CD14-positive monocyte (primary cell): ENCODE results near the gene ADGRL3. TPM values are rescaled to one million over a fixed set of nuclear protein-coding genes. Genes with fewer than 3 reads are reported as not detected.

ENCODE experiments used
- DNase-seq, 3 donors: peaks; one replicate each; pipeline ENCODE4 v3.0.0-alpha.2; 2011 to 2022
- H2AFZ ChIP-seq: 2 replicates; pipeline ENCODE4 v1.6.0; 2012; ENCODE audit warnings: mild to moderate bottlenecking, low read depth, low read length, inconsistent platforms; ENCODE audit not compliant: insufficient read depth, poor library complexity, severe bottlenecking
- H3K27ac ChIP-seq, 2 donors: 1 replicate in 1 of 2; 2 replicates in 1 of 2; pipeline ENCODE4 v1.5.1; 2012 to 2013; ENCODE audit warnings: low read length in 2 of 2, control low read depth in 1 of 2, inconsistent platforms in 1 of 2, low read depth in 1 of 2, mild to moderate bottlenecking in 1 of 2
- H3K27me3 ChIP-seq, 2 donors: one replicate each; pipeline versions ENCODE4 v1.6.0 to v1.6.1; 2011 to 2013; ENCODE audit warnings: low read length in 2 of 2; ENCODE audit not compliant: control insufficient read depth in 2 of 2, insufficient read depth in 2 of 2
- H3K36me3 ChIP-seq, 2 donors: replicated peaks in 1 of 2; 1 replicate in 1 of 2; 2 replicates in 1 of 2; pipeline versions ENCODE4 v1.5.1 to v1.6.1; 2012 to 2013; ENCODE audit warnings: low read length in 2 of 2, control low read depth in 1 of 2, inconsistent platforms in 1 of 2, mild to moderate bottlenecking in 1 of 2; ENCODE audit not compliant: insufficient read depth in 2 of 2, control insufficient read depth in 1 of 2
- H3K4me1 ChIP-seq, 2 donors: 1 replicate in 1 of 2; 2 replicates in 1 of 2; pipeline versions ENCODE4 v1.5.1 to v1.6.1; 2012 to 2013; ENCODE audit warnings: low read length in 2 of 2, control low read depth in 1 of 2, inconsistent platforms in 1 of 2, mild to moderate bottlenecking in 1 of 2, moderate library complexity in 1 of 2; ENCODE audit not compliant: insufficient read depth in 2 of 2, control insufficient read depth in 1 of 2
- H3K4me2 ChIP-seq: replicated peaks from 2 replicates; pipeline ENCODE3; 2012; ENCODE audit warnings: low read length, moderate library complexity, mild to moderate bottlenecking; ENCODE audit not compliant: poor library complexity, severe bottlenecking; ENCODE audit errors: extremely low read depth
- H3K4me3 ChIP-seq, 3 experiments: fragments of 200-600 bp in 1 of 3; sonication (generic) in 1 of 3; replicated peaks in 1 of 3; 1 replicate in 2 of 3; 2 replicates in 1 of 3; pipeline ENCODE4 v1.5.1; 2011 to 2013; ENCODE audit warnings: low read length in 3 of 3, mild to moderate bottlenecking in 3 of 3, control low read depth in 2 of 3, low read depth in 2 of 3, inconsistent platforms in 1 of 3, moderate library complexity in 1 of 3
- H3K79me2 ChIP-seq: 2 replicates; pipeline ENCODE4 v1.6.0; 2012; ENCODE audit warnings: mild to moderate bottlenecking, control low read depth, inconsistent platforms, low read length, moderate library complexity; ENCODE audit not compliant: insufficient read depth
- H3K9ac ChIP-seq: 2 replicates; pipeline ENCODE4 v1.6.0; 2017; ENCODE audit warnings: low read length, mild to moderate bottlenecking; ENCODE audit not compliant: insufficient read depth, poor library complexity, severe bottlenecking
- H3K9me3 ChIP-seq, 2 donors: replicated peaks in 1 of 2; 1 replicate in 1 of 2; 2 replicates in 1 of 2; pipeline versions ENCODE4 v1.5.1 to v1.6.1; 2012 to 2013; ENCODE audit warnings: low read length in 2 of 2, control low read depth in 1 of 2; ENCODE audit not compliant: control insufficient read depth in 1 of 2, insufficient read depth in 1 of 2
- H4K20me1 ChIP-seq: 2 replicates; pipeline ENCODE4 v1.6.0; 2012; ENCODE audit warnings: mild to moderate bottlenecking, low read length, control low read depth, moderate library complexity; ENCODE audit not compliant: insufficient read depth
- H3K27ac Mint-ChIP-seq, 7 donors: one replicate each; pipeline ENCODE4 v1.8.0; 2020; ENCODE audit warnings: mild to moderate bottlenecking in 7 of 7, mixed read lengths in 7 of 7, moderate library complexity in 6 of 7, inconsistent platforms in 2 of 7
- H3K27me3 Mint-ChIP-seq, 3 donors: one replicate each; pipeline ENCODE4 v1.8.0; 2021 to 2022; ENCODE audit warnings: low read depth in 3 of 3, mild to moderate bottlenecking in 3 of 3, mixed read lengths in 3 of 3, moderate library complexity in 3 of 3, inconsistent platforms in 1 of 3
- H3K36me3 Mint-ChIP-seq, 2 donors: one replicate each; pipeline ENCODE4 v1.8.0; 2020; ENCODE audit warnings: mixed read lengths in 2 of 2, inconsistent platforms in 1 of 2, mild to moderate bottlenecking in 1 of 2
- H3K4me1 Mint-ChIP-seq: one replicate; pipeline ENCODE4 v1.8.0; 2020; ENCODE audit warnings: mild to moderate bottlenecking, mixed read lengths
- H3K4me3 Mint-ChIP-seq, 2 donors: one replicate each; pipeline ENCODE4 v1.8.0; 2020; ENCODE audit warnings: mild to moderate bottlenecking in 2 of 2, mixed read lengths in 2 of 2, moderate library complexity in 1 of 2
- H3K9me3 Mint-ChIP-seq, 7 donors: one replicate each; pipeline ENCODE4 v1.8.0; 2020 to 2022; ENCODE audit warnings: mixed read lengths in 7 of 7, mild to moderate bottlenecking in 6 of 7, moderate library complexity in 6 of 7, inconsistent platforms in 2 of 7
- CTCF ChIP-seq: fragments of 200-600 bp; IDR thresholded peaks from one replicate; pipeline ENCODE4 v1.8.0; 2022; ENCODE audit warnings: antibody characterized with exemption, mild to moderate bottlenecking
- WGBS: methylation state at CpG from one replicate; pipeline ENCODE4 v1.1.5; 2013; ENCODE audit warnings: missing lambda C conversion rate; ENCODE audit not compliant: insufficient coverage; 5-methylcytosine and 5-hydroxymethylcytosine counted together
- intact Hi-C, 2 donors: fragments of 100-400 bp; cut with micrococcal nuclease; formaldehyde crosslinking; loops; one replicate each; pipeline versions ENCODE4 v1.15.0 to v1.15.1; 2023
- polyA plus RNA-seq, 3 donors: library from polyadenylated mRNA; depleted of rRNA in 1 of 3; unstranded in 2 of 3; stranded (reverse) in 1 of 3; fragments of 300-500 nt in 2 of 3; fragments of >200 nt in 1 of 3; fragmentation: Illumina TruSeq in 2 of 3; gene quantifications; 1 replicate in 2 of 3; 2 replicates in 1 of 3; pipeline ENCODE4 v1.2.3, GENCODE V29; 2012 to 2021

The ADGRL3 gene
- polyA plus RNA-seq, 3 donors = not detected

- Histone ChIP-seq H3K4me3 (no peak overlapping the region), H3K27me3 (no peaks in the 10 kb centered on the region), H3K4me2 (no peak overlapping the region), H4K20me1 (no peaks in the 10 kb centered on the region), H2AFZ (no peak overlapping the region), H3K9me3 (no peaks in the 10 kb centered on the region), H3K79me2 (no peaks in the 10 kb centered on the region), H3K36me3 (no peaks in the 10 kb centered on the region), H3K27ac (no peak overlapping the region), H3K4me1 (no peaks in the 10 kb centered on the region), H3K9ac (no peak overlapping the region)
- no peak for DNase-seq
- intact Hi-C loops = no loop called here
- peaks cover 0 to 7% (median 0%) of the 10 kb centered on the region in 3 donors for H3K27me3 Mint-ChIP-seq
- no peak overlapping the region for H3K4me3 Mint-ChIP-seq
- TF ChIP-seq CTCF = no peak
- H3K27ac Mint-ChIP-seq = no peak overlapping the region
- H3K36me3 Mint-ChIP-seq = no peaks in the 10 kb centered on the region
- peaks cover 0 to 3% (median 0%) of the 10 kb centered on the region in 7 donors for H3K9me3 Mint-ChIP-seq
- WGBS = no CpG with 5 or more reads among the region's 4 CpGs
- no peaks in the 10 kb centered on the region for H3K4me1 Mint-ChIP-seq
Observed at GRCh38 chr4:61298178-61298740, 98.1 kb downstream of the ADGRL3 start.

GRCh38 chr4:61299316-61299715 lies 99.2 kb downstream of the ADGRL3 start:
- peaks cover 0 to 3% (median 0%) of the 10 kb centered on the region in 7 donors for H3K9me3 Mint-ChIP-seq
- no peaks in the 10 kb centered on the region for H3K9me3 ChIP-seq
- intact Hi-C loops = no loop called here
- H3K9ac ChIP-seq = no peak overlapping the region
- no peak overlapping the region for H3K4me3 ChIP-seq
- H3K36me3 Mint-ChIP-seq = no peaks in the 10 kb centered on the region
- no peaks in the 10 kb centered on the region for H3K27me3 ChIP-seq
- no peaks in the 10 kb centered on the region for H3K79me2 ChIP-seq
- no peak for DNase-seq
- no peak overlapping the region for H2AFZ ChIP-seq
- H3K27ac ChIP-seq = no peak overlapping the region
- H3K27me3 Mint-ChIP-seq = peaks cover 0 to 7% (median 0%) of the 10 kb centered on the region in 3 donors
- no peaks in the 10 kb centered on the region for H3K4me1 ChIP-seq
- no peak overlapping the region for H3K27ac Mint-ChIP-seq
- no peaks in the 10 kb centered on the region for H4K20me1 ChIP-seq
- no CpG with 5 or more reads among the region's 4 CpGs for WGBS
- H3K4me2 ChIP-seq = no peak overlapping the region
- no peaks in the 10 kb centered on the region for H3K36me3 ChIP-seq
- no peak for TF ChIP-seq CTCF
- no peaks in the 10 kb centered on the region for H3K4me1 Mint-ChIP-seq
- H3K4me3 Mint-ChIP-seq = no peak overlapping the region
